Adrenal gland (tissue), 5 donors: ENCODE results near the gene CDH12.
"Not testable (repeated sequence)": the region's sequence is repeated elsewhere in the genome, so short reads cannot be mapped to it uniquely, and the experiment has no call there.

ENCODE experiments used
- CTCF ChIP-seq, 6 experiments: fragments of 450-650 bp in 4 of 6; fragments of 200-600 bp in 2 of 6; sonication (generic) in 1 of 6; IDR thresholded peaks; 1 replicate in 5 of 6; 2 replicates in 1 of 6; pipeline versions ENCODE4 v1.5.1 to v1.8.0; 2016 to 2021; ENCODE audit warnings: antibody characterized with exemption in 6 of 6, mild to moderate bottlenecking in 2 of 6, moderate library complexity in 1 of 6
- POLR2A ChIP-seq, 2 donors: fragments of 450-650 bp; IDR thresholded peaks; one replicate each; pipeline ENCODE4 v1.6.1; 2017; ENCODE audit warnings: antibody characterized with exemption in 2 of 2, mild to moderate bottlenecking in 2 of 2, moderate library complexity in 1 of 2
- donor health status: DM: no; HTN: no; CAD: no.

- TF ChIP-seq CTCF, POLR2A (IDR thresholded peaks at IDR 0.05): not testable (repeated sequence)
Measured at GRCh38 chr5:22156953-22157352, 696.2 kb downstream of the CDH12 start.
